ENCODE results near the gene UQCRC2.
"Not testable (repeated sequence)": the region's sequence is repeated elsewhere in the genome, so short reads cannot be mapped to it uniquely, and the experiment has no call there.

UQCRC2 gene

DNA sequence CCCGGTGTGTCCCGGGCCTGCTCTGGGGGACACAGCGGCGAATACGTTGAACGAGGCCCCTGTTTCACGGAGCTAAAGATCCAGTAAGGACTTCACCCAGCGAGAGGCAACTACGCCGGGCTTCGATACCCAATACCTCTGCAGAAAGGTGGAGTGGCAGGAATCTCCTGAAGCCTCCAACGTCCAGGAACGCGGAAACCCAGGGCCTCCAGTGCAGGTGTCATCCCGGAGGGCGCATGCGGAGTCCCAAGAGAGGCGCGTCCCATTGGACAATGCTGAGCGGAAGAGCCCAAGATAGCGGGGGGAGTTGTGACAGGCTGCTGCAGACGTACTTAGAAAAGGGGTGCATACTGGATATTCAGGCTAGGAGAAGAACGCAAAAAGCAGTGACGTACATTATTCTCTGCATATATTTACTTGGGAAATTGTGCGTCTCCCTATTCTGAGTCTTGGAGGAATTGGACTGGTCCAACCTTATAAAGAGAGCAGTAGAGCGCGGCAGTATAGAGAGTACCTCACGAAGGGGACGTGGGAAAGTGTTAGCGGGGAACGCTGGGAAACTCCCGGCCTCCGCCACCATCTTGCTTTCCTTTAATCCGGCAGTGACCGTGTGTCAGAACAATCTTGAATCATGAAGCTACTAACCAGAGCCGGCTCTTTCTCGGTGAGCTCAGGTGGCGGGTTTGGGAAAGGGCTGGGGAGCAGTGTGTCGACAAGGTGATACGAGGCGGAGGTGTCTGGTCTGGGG is at the start of gene UQCRC2:
Gene UQCRC2, plus strand, starts transcription at position 569 of the 748 bp plus-strand sequence. Its CDS starts 63 bp downstream, at position 632.
- DNase-seq, result peak; percentile 83

DNA sequence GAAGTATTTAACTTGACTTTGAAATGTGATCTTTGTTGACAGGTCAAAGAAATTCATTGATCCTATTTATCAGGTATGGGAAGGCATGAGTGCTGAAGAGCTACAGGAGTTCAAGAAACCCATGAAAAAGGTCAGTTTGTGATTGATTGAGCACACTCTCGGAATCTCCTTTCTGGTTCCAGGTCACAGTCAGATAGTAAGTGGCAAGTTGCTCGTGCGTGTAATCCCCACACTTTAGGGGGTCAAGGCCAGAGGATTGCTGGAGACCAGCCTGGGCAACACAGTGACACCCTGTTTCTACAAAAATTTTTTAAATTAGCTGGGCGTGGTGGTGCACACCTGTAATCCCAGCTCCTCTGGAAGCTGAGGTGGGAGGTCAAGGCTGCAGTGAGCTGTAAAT is 20.5 kb upstream of the UQCRC2 start:
- not testable (repeated sequence) for DNase-seq

DNA sequence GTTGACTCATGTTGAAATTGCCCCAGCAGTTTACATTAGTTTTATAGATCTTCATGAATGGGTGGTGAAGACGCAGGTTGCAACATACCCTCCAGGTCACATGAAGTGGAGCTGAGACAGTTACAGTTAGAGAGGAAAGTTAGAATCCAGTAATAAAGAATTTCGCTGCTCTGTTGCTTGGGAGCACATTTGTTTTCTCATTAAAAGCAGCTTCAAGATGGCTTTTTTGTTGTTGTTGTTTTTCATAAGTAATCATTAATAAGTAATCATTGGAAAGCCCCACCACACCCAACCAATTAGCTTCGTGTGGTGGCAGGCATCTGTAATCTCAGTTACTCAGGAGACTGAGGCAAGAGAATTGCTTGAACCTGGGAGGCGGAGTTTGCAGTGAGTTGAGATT is 19.8 kb upstream of the UQCRC2 start:
- not testable (repeated sequence) for DNase-seq

DNA sequence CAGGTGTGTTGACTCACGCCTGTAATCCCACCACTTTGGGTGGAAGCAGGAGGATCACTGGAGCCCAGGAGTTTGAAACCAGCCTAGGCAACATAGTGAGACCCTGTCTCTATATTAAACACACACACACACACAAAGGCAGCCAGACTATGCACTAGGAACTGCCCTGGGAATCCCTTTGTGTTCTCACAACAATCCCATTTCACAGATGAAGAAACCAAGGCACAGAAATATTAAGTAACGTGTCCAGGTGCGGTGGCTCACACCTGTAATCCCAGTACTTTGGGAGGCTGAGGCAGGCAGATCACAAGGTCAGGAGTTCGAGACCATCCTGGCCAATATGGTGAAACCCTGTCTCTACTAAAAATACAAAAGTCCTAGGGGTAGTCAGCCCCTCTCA is 19.4 kb upstream of the UQCRC2 start:
- DNase-seq, result not testable (repeated sequence)

- DNase-seq, result not testable (repeated sequence)
These were observed 16.9 kb upstream of the UQCRC2 start for GRCh38 chr16:21936216-21936615.

- DNase-seq, result no peak
These were observed 15.8 kb upstream of the UQCRC2 start for GRCh38 chr16:21937336-21937829.

GRCh38 chr16:21940570-21940969 is 12.6 kb upstream of the UQCRC2 start:
- no peak for DNase-seq

GRCh38 chr16:21943571-21943970 is 9.6 kb upstream of the UQCRC2 start:
- DNase-seq, result no peak

DNA sequence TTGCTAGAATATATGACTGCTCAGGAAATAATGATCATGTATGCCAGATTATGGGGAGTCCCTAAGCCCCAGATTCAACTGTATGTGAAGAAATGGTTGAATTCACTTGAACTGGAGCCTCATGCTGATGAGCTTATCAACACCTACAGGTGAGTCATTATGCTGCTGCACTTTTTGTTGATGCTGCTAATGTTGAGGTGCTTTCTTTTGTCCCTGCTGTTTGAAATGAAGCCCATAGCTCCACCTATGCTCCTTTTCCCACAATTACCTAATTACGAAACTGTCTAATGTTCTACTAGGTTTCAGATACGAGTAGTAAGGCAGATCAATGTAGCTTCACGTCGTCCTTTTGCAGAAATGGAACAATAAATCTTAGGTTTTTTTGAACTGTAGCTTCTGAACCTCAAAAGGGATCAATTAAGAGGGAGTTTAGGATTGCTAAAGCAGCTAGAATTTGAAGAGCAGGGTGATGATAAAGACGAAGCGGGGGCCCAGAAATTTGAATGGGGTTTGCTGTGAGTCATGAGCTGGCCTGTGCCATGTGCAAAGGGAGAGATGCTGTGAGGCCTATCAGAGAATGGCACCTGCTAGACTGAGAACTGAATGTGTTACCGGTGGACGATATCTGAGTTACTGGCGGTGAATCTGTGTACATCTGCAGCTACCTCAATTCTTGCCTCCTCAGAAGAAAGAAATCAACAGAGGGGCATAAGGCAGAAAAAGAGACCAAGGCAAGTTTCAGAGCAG is 6.1 kb upstream of the UQCRC2 start:
- DNase-seq, result no peak

- no peak for DNase-seq
These were observed 3.4 kb upstream of the UQCRC2 start for GRCh38 chr16:21949713-21950260.

DNA sequence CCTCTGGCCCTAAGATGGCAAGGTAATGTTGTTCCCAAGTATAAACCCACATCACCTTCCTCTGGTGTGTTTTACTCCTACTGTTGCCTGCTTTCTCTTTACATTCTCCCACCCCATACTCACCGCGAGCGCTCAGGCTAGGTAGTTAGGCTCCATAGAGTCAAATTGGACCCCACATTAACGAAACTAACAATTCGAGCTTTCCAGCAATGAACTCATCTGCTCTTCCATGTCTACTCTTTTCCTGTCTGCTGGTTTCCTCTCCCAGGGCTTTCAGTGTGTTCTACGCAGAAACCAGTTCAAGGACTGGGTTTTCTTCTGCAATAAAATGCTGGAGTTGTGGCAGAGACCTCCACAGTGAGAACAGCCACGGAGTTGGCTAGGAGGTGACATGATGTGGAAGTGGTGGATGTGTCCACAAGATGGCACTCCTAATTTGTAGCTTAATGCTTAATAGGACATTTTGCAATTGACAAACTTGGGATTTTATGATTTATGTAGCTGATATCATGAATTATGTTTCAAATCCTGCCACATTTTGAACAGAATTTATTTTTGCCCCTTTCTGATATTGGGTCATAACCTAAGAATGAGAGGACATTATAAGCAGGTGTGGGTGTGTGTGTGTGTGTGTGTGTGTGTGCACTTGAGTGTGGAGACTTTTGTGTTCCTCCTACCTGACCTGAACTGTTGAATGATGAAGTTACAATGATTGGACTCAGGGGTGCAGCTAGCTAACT is 2.2 kb upstream of the UQCRC2 start:
- peak; percentile 15 for DNase-seq

GRCh38 chr16:21952040-21952792 is 945 bp upstream of the UQCRC2 start:
- peak; percentile 42 for DNase-seq

- DNase-seq, result no peak
These were observed 361 bp downstream of the UQCRC2 start for GRCh38 chr16:21953541-21953902.

DNA sequence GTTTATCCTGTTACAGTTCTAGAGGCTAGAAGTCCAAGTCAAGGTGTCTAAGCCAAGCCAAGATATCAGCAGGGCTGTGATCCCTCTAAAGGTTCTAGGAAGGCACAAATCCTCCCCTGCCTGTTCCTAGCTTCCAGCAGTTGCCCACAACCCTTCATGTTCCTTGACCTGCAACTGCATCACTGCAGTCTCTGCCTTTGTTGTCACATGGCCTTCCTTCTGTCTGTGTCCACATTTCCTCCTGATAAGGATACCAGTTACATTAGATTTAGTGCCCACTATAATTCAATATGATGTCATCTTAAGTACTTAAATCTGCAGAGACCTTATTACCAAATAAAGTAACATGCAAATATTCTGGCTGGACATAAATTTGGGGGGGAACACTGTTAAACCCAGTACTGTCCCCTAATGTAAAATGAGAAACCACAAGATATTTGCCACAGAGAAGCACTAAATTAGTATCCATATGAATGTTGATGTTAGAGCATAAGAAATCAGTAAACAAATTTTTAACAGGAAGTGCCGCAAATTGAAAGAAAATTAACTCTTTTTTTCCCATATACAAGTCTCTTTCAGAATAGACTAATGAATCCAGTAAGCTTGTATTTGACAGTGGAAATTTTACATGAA is 4.7 kb downstream of the UQCRC2 start:
- no peak for DNase-seq

- DNase-seq, result no peak
These were observed 5.9 kb downstream of the UQCRC2 start for GRCh38 chr16:21959050-21959449.

DNA sequence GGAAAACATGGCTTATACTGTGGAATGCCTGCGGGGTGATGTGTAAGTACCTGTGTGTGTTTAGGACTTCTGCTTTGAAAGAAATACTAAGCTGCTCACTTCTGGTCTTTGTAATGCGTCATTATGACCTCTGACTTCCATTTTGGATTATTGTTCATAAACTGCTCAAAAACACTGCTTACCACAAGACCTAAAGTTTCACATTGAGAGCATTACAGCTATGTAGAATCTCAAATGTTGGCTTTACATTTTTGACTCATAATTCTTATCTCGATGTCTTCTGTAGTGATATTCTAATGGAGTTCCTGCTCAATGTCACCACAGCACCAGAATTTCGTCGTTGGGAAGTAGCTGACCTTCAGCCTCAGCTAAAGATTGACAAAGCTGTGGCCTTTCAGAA is 9.3 kb downstream of the UQCRC2 start:
- no peak for DNase-seq

GRCh38 chr16:21963887-21964286 is 10.7 kb downstream of the UQCRC2 start:
- DNase-seq, result no peak

GRCh38 chr16:21964353-21964752 is 11.2 kb downstream of the UQCRC2 start:
- DNase-seq, result no peak

GRCh38 chr16:21971856-21972255 is 18.7 kb downstream of the UQCRC2 start:
- DNase-seq, result no peak

DNA sequence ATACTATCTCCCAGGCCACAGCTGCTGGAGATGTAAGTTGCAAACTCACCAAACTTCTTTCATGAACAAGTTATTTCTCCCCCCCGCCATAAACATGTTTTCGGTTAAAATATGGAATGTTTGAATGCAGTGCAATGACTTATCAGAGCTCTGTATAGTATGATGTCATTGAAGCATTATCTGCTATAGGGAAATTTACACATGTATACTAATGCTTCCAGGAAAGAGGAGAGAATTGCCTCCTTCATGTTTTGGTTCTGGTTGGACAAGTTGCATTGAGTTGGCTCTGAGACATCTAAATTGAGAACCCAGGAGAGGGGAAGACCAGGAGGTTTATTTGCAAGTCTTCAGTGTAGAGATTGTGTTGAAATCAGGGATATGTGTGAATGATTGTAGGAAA is 20.8 kb downstream of the UQCRC2 start:
- no peak for DNase-seq

- DNase-seq, result no peak
These were observed 26.9 kb downstream of the UQCRC2 start for GRCh38 chr16:21980032-21980431.

DNA sequence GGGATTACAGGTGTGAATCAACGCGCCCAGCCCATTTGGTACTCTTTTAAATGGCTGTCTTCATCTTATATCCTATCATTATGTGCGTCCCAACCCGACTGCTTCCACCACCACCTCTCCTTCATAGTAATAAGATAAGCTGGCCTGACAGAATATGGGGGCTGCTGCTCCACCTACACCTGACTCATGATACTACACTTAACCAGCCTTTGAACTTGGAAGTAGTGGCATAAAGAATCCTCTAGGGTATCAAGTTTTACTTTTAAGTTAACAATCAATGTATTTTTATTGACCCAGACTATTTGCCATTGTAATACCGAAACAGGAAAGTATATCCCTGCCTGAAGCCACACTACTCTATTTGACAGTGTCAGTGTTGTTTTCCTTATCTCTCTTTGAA is 28.9 kb downstream of the UQCRC2 start:
- no peak for DNase-seq

Data from NCI-H1694 (cell line).